ENCODE data around the gene MUS81. TPM values are rescaled to one million over a fixed set of nuclear protein-coding genes. Genes with fewer than 3 reads are reported as not detected.

Gene MUS81
- total and polyA plus RNA-seq, 2 of the 13 experiments (the other 11 are each of a cell fraction or from before 2014, with no cell fraction given): 25.6 to 30.2 TPM

GRCh38 chr11:65884716-65885092, 24.5 kb downstream of the MUS81 start (continued):
- TF ChIP-seq ZHX2 (IDR thresholded peaks at IDR 0.05; ENCODE audit: low read depth) (no peak), ZHX2 (CRISPR knock-in tag; IDR thresholded peaks at IDR 0.05; ENCODE audit: borderline replicate concordance) (no peak), ZNF549 (CRISPR knock-in tag; IDR thresholded peaks at IDR 0.05) (no peak), NONO (IDR thresholded peaks at IDR 0.05) (no peak), NONO (CRISPR knock-in tag; conservative IDR thresholded peaks at IDR 0.05) (no peak; the same call in 1 of the 2 replicates), GABPB1 (CRISPR knock-in tag; IDR thresholded peaks at IDR 0.05) (peak; percentile 48), POLR2A (IDR thresholded peaks at IDR 0.05; ENCODE audit: insufficient read depth in 1 of 2, low read depth in 2 of 2, low read length in 2 of 2) (no peak), ZGPAT (CRISPR knock-in tag; IDR thresholded peaks at IDR 0.05) (peak; percentile 47; the same call in 1 of the 2 replicates), ZNF709 (CRISPR knock-in tag; IDR thresholded peaks at IDR 0.05) (no peak), TCF7 (IDR thresholded peaks at IDR 0.05; ENCODE audit: low read depth) (no peak), ZBTB44 (CRISPR knock-in tag; IDR thresholded peaks at IDR 0.05) (no peak), ZNF331 (CRISPR knock-in tag; IDR thresholded peaks at IDR 0.05) (no peak), TFE3 (CRISPR knock-in tag; IDR thresholded peaks at IDR 0.05) (no peak), HOXA5 (CRISPR knock-in tag; IDR thresholded peaks at IDR 0.05) (0 out of 2 replicates have a peak, but pooled peaks have one; percentile 47), ZMYM3 (CRISPR knock-in tag; IDR thresholded peaks at IDR 0.05) (0 out of 2 replicates have a peak, but pooled peaks have one; percentile 37), POLR2AphosphoS5 (IDR thresholded peaks at IDR 0.05; ENCODE audit: low read depth, low read length) (no peak), ZNF138 (CRISPR knock-in tag; IDR thresholded peaks at IDR 0.05; ENCODE audit: low read depth) (no peak), ZBTB43 (CRISPR knock-in tag; conservative IDR thresholded peaks at IDR 0.05) (no peak), ETV5 (CRISPR knock-in tag; IDR thresholded peaks at IDR 0.05; ENCODE audit: borderline replicate concordance) (no peak), ZNF740 (CRISPR knock-in tag; IDR thresholded peaks at IDR 0.05) (no peak)

All from HepG2 (cell line).